ENCODE results near the gene MYPOP. TPM values are rescaled to one million over a fixed set of nuclear protein-coding genes. Genes with fewer than 3 reads are reported as not detected.

MYPOP gene
- total and polyA plus RNA-seq, 4 donors, result 0.70 to 3.0 (median 1.3) TPM

- no peak for DNase-seq (ENCODE audit: low spot score)
- Histone ChIP-seq H3K27ac (ENCODE audit: low read depth in 1 of 2, low read length in 2 of 2) (no peak overlapping the region), H3K27me3 (ENCODE audit: control insufficient read depth in 4 of 4, insufficient read depth in 4 of 4, low read length in 3 of 4) (no peaks in the 10 kb centered on the region), H3K4me1 (ENCODE audit: control insufficient read depth in 4 of 4, insufficient read depth in 4 of 4, low read length in 3 of 4) (no peaks in the 10 kb centered on the region), H3K4me3 (ENCODE audit: low read depth in 1 of 3, low read length in 3 of 3) (no peak overlapping the region), H3K36me3 (ENCODE audit: control insufficient read depth in 4 of 4, insufficient read depth in 3 of 4, low read depth in 1 of 4, low read length in 3 of 4) (no peaks in the 10 kb centered on the region), H3K9me3 (ENCODE audit: control insufficient read depth in 4 of 4, low read length in 3 of 4) (no peaks in the 10 kb centered on the region), H3K9ac (ENCODE audit: low read depth in 1 of 2, low read length in 2 of 2) (no peak overlapping the region)
- 67% methylated on average over 8 of the region's 8 CpGs for WGBS
- TF ChIP-seq GABPA (IDR thresholded peaks at IDR 0.05 in 1 of 2, conservative IDR thresholded peaks at IDR 0.05 in 1 of 2), result no peak
- TF ChIP-seq FOXA1 (IDR thresholded peaks at IDR 0.05), result no peak
- no peak for TF ChIP-seq RXRA (IDR thresholded peaks at IDR 0.05)
- TF ChIP-seq HNF4A (conservative IDR thresholded peaks at IDR 0.05), result no peak
Observed at GRCh38 chr19:45920458-45920857, 18.0 kb upstream of the MYPOP start.

DNA sequence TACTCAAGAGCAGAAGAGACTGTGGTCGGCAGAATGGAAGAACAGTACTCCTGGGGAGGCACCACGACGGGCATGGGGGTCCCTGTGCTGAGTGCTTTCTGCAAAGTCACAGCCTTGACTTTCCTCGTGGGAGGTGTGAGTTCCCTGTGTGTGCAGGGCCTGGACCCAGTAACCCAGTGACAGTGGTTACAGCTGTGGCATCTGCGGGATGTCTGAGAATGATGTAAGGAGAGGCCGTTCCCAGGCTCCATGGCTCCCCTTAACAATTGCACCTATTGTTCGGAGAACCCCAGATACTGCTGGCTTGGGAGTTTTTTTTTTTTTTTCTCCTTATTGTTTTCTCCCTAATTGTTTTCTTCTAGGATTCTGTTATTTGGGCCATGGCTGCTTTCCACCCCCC is 17.3 kb upstream of the MYPOP start:
- Histone ChIP-seq H3K27me3 (ENCODE audit: control insufficient read depth in 4 of 4, insufficient read depth in 4 of 4, low read length in 3 of 4) (no peaks in the 10 kb centered on the region), H3K4me3 (ENCODE audit: low read depth in 1 of 3, low read length in 3 of 3) (no peak overlapping the region), H3K9ac (ENCODE audit: low read depth in 1 of 2, low read length in 2 of 2) (no peak overlapping the region), H3K27ac (ENCODE audit: low read depth in 1 of 2, low read length in 2 of 2) (no peak overlapping the region), H3K9me3 (ENCODE audit: control insufficient read depth in 4 of 4, low read length in 3 of 4) (no peaks in the 10 kb centered on the region), H3K4me1 (ENCODE audit: control insufficient read depth in 4 of 4, insufficient read depth in 4 of 4, low read length in 3 of 4) (no peaks in the 10 kb centered on the region), H3K36me3 (ENCODE audit: control insufficient read depth in 4 of 4, insufficient read depth in 3 of 4, low read depth in 1 of 4, low read length in 3 of 4) (no peaks in the 10 kb centered on the region)
- no peak for TF ChIP-seq FOXA2 (IDR thresholded peaks at IDR 0.05)
- no peak for TF ChIP-seq JUND (IDR thresholded peaks at IDR 0.05)
- no peak for TF ChIP-seq HNF4G (IDR thresholded peaks at IDR 0.05)
- TF ChIP-seq, protein P1, sequence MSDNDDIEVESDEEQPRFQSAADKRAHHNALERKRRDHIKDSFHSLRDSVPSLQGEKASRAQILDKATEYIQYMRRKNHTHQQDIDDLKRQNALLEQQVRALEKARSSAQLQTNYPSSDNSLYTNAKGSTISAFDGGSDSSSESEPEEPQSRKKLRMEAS (IDR thresholded peaks at IDR 0.05), result no peak
- TF ChIP-seq NR2F2 (IDR thresholded peaks at IDR 0.05), result no peak
- DNase-seq (ENCODE audit: low spot score), result no peak
- 50% methylated on average over 7 of the region's 7 CpGs for WGBS

- Histone ChIP-seq H3K4me1 (ENCODE audit: control insufficient read depth in 4 of 4, insufficient read depth in 4 of 4, low read length in 3 of 4) (no peaks in the 10 kb centered on the region), H3K27ac (ENCODE audit: low read depth in 1 of 2, low read length in 2 of 2) (no peak overlapping the region), H3K4me3 (ENCODE audit: low read depth in 1 of 3, low read length in 3 of 3) (no peak overlapping the region), H3K9me3 (ENCODE audit: control insufficient read depth in 4 of 4, low read length in 3 of 4) (no peaks in the 10 kb centered on the region), H3K36me3 (ENCODE audit: control insufficient read depth in 4 of 4, insufficient read depth in 3 of 4, low read depth in 1 of 4, low read length in 3 of 4) (no peaks in the 10 kb centered on the region), H3K27me3 (ENCODE audit: control insufficient read depth in 4 of 4, insufficient read depth in 4 of 4, low read length in 3 of 4) (no peaks in the 10 kb centered on the region), H3K9ac (ENCODE audit: low read depth in 1 of 2, low read length in 2 of 2) (no peak overlapping the region)
- WGBS, result 55% methylated on average over 4 of the region's 4 CpGs
- DNase-seq (ENCODE audit: low spot score), result no peak
- no peak for TF ChIP-seq YY1 (IDR thresholded peaks at IDR 0.05)
Observed at GRCh38 chr19:45918721-45919120, 16.3 kb upstream of the MYPOP start.

- Histone ChIP-seq H3K9me3 (ENCODE audit: control insufficient read depth in 4 of 4, low read length in 3 of 4) (no peaks in the 10 kb centered on the region), H3K4me3 (ENCODE audit: low read depth in 1 of 3, low read length in 3 of 3) (no peak overlapping the region), H3K36me3 (ENCODE audit: control insufficient read depth in 4 of 4, insufficient read depth in 3 of 4, low read depth in 1 of 4, low read length in 3 of 4) (no peaks in the 10 kb centered on the region), H3K9ac (ENCODE audit: low read depth in 1 of 2, low read length in 2 of 2) (no peak overlapping the region), H3K4me1 (ENCODE audit: control insufficient read depth in 4 of 4, insufficient read depth in 4 of 4, low read length in 3 of 4) (no peaks in the 10 kb centered on the region), H3K27me3 (ENCODE audit: control insufficient read depth in 4 of 4, insufficient read depth in 4 of 4, low read length in 3 of 4) (no peaks in the 10 kb centered on the region), H3K27ac (ENCODE audit: low read depth in 1 of 2, low read length in 2 of 2) (no peak overlapping the region)
- DNase-seq (ENCODE audit: low spot score), result no peak
- TF ChIP-seq ATF3 (IDR thresholded peaks at IDR 0.05) (no peak), GABPA (IDR thresholded peaks at IDR 0.05 in 1 of 2, conservative IDR thresholded peaks at IDR 0.05 in 1 of 2) (no peak), FOXA2 (IDR thresholded peaks at IDR 0.05) (no peak), EGR1 (IDR thresholded peaks at IDR 0.05; ENCODE audit: low read depth in 2 of 2) (no peak), NR2F2 (IDR thresholded peaks at IDR 0.05) (no peak), TAF1 (conservative IDR thresholded peaks at IDR 0.05) (no peak), REST (IDR thresholded peaks at IDR 0.05) (no peak)
- TF ChIP-seq, protein P2, sequence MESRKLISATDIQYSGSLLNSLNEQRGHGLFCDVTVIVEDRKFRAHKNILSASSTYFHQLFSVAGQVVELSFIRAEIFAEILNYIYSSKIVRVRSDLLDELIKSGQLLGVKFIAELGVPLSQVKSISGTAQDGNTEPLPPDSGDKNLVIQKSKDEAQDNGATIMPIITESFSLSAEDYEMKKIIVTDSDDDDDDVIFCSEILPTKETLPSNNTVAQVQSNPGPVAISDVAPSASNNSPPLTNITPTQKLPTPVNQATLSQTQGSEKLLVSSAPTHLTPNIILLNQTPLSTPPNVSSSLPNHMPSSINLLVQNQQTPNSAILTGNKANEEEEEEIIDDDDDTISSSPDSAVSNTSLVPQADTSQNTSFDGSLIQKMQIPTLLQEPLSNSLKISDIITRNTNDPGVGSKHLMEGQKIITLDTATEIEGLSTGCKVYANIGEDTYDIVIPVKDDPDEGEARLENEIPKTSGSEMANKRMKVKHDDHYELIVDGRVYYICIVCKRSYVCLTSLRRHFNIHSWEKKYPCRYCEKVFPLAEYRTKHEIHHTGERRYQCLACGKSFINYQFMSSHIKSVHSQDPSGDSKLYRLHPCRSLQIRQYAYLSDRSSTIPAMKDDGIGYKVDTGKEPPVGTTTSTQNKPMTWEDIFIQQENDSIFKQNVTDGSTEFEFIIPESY (IDR thresholded peaks at IDR 0.05), result no peak
- 42% methylated on average over 4 of the region's 4 CpGs for WGBS
Observed at GRCh38 chr19:45917421-45918091, 15.1 kb upstream of the MYPOP start.
